Fibroblast of skin of right biceps (primary cell): ENCODE data around the gene TCEANC2.
"Not testable (repeated sequence)": the region's sequence is repeated elsewhere in the genome, so short reads cannot be mapped to it uniquely, and the experiment has no call there.

ENCODE experiments used
- DNase-seq: peaks from one replicate; pipeline ENCODE4 v3.0.0-alpha.2; 2013

The TCEANC2 gene

GRCh38 chr1:54052934-54053744, at the start of gene TCEANC2, which contains the start of gene TMEM59:
TCEANC2 (plus strand) TSS chr1:54053608; CDS start chr1:54054423, 815 bp downstream.
TMEM59 (minus strand) TSS chr1:54053204; CDS start chr1:54053188, 16 bp downstream.
- peak; percentile 99 for DNase-seq

GRCh38 chr1:54003750-54004480, 49.5 kb upstream of the TCEANC2 start:
- not testable (repeated sequence) for DNase-seq

GRCh38 chr1:54004481-54005049, 48.8 kb upstream of the TCEANC2 start:
- no peak for DNase-seq

- DNase-seq, result no peak
Observed at GRCh38 chr1:54006508-54006907, 46.9 kb upstream of the TCEANC2 start.

- DNase-seq, result no peak
Observed at GRCh38 chr1:54007613-54008012, 45.8 kb upstream of the TCEANC2 start.

GRCh38 chr1:54008876-54009275, 44.5 kb upstream of the TCEANC2 start:
- DNase-seq, result no peak

- DNase-seq, result no peak
Observed at GRCh38 chr1:54009406-54009805, 44.0 kb upstream of the TCEANC2 start.

- DNase-seq, result no peak
Observed at GRCh38 chr1:54010415-54011117, 42.8 kb upstream of the TCEANC2 start.

GRCh38 chr1:54011316-54012007, 41.9 kb upstream of the TCEANC2 start:
- DNase-seq, result no peak

- DNase-seq, result no peak
Observed at GRCh38 chr1:54012008-54012325, 41.4 kb upstream of the TCEANC2 start.

GRCh38 chr1:54012863-54013262, 40.5 kb upstream of the TCEANC2 start:
- no peak for DNase-seq

- no peak for DNase-seq
Observed at GRCh38 chr1:54013393-54014008, 39.9 kb upstream of the TCEANC2 start.

GRCh38 chr1:54014009-54014629, 39.3 kb upstream of the TCEANC2 start:
- DNase-seq, result no peak

- no peak for DNase-seq
Observed at GRCh38 chr1:54016343-54017282, 36.8 kb upstream of the TCEANC2 start.

- no peak for DNase-seq
Observed at GRCh38 chr1:54017979-54018378, 35.4 kb upstream of the TCEANC2 start, which contains the start of gene LDLRAD1. LDLRAD1 (minus strand) TSS chr1:54018186; CDS start chr1:54018112, 74 bp downstream.

- DNase-seq, result no peak
Observed at GRCh38 chr1:54018635-54019034, 34.8 kb upstream of the TCEANC2 start.

- DNase-seq, result not testable (repeated sequence)
Observed at GRCh38 chr1:54019562-54020176, 33.7 kb upstream of the TCEANC2 start.

- DNase-seq, result no peak
Observed at GRCh38 chr1:54024358-54024757, 29.1 kb upstream of the TCEANC2 start.

- not testable (repeated sequence) for DNase-seq
Observed at GRCh38 chr1:54024811-54025210, 28.6 kb upstream of the TCEANC2 start.

GRCh38 chr1:54027848-54028247, 25.6 kb upstream of the TCEANC2 start:
- DNase-seq, result no peak
